ENCODE measurements around the gene LIF.

The LIF gene

DNA sequence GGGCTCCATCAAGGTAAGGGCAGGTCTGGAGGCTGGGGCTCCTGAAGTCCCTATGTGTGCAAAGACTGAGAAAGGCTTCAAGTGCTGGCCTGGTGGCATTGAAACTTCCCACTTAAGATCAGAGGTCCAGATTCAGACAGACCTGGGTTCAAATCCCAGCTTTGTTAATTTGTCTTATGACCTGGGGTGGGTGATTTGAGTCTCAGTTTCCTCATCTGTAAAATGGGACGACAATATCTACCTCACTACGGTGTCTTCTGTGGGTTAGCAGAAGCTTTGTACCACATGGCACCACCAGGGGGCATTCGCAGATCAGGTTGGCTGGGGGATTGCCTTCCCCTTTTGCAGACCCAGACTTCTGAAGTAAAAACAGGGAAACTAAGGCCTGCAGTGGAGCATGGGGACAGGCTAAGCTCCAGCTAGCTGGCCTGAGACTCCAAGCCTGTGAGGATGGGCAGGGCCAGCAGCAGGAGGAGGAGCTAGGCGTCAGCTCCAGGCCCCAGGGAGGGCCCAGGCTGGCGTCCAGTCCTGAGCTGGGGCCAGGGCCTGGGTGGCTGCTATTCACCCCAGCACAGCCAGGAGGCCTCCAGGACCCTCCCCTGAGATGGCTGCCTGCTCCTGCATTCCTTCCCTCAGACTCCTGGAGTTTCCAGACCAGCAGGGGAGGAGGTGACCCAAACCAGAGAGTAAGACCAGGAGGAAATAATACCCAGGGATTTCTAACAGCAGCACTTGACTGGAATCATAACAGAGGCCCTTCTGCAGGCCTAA lies 41.3 kb upstream of the LIF start:
- H3K27me3 Mint-ChIP-seq: no peaks in the 10 kb centered on the region
- H3K9me3 Mint-ChIP-seq: no peaks in the 10 kb centered on the region
- no peaks in the 10 kb centered on the region for H3K36me3 Mint-ChIP-seq (ENCODE audit: low read depth)
- H3K4me3 Mint-ChIP-seq: peak overlapping the region; percentile 76
- peak overlapping the region; percentile 28 for H3K27ac Mint-ChIP-seq
- peaks cover 17% of the 10 kb centered on the region for H3K4me1 Mint-ChIP-seq (ENCODE audit: low read depth)

DNA sequence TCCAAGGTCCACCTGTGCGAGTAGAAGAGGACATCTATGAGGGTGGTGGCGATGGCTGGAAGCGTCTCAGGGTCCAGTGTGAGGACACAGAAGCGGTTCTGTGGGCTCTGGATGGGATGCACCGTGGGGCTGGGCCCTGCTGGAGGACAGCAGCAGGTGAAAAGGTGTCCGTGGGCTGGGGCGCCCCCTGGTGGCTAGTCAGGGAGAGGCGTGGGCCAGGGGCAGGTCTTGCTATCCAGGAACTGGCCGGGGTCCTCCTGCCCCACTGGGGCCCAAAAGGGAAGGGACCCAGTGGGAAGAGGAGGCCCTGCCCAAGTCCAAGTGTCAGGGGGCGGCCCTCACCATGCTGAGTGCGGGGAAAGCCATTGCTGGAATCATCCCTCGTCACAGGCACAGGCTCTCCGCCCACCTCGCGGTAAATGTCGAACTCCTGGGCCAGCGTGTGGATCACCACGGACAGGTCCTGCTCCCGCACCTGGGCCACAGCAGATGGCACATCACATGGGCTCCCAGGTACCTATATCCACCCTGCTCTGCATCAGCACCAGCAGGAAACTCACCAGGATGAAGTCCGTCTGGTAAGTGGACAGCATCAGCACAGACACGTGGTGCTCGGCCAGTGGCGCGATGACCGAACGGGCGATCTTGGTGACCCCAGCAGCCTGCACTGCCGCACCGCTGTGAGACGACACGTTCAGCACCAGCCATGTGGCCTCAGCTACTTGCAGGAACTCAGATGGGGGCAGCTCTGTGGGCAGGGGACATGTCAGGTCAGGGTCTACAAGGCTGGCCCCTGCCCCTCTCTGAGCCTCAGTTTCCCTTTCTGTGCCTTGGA lies 40.5 kb upstream of the LIF start:
- no peaks in the 10 kb centered on the region for H3K27me3 Mint-ChIP-seq
- peaks cover 17% of the 10 kb centered on the region for H3K4me1 Mint-ChIP-seq (ENCODE audit: low read depth)
- H3K27ac Mint-ChIP-seq: no peak overlapping the region
- H3K4me3 Mint-ChIP-seq: no peak overlapping the region
- H3K9me3 Mint-ChIP-seq: no peaks in the 10 kb centered on the region
- no peaks in the 10 kb centered on the region for H3K36me3 Mint-ChIP-seq (ENCODE audit: low read depth)

DNA sequence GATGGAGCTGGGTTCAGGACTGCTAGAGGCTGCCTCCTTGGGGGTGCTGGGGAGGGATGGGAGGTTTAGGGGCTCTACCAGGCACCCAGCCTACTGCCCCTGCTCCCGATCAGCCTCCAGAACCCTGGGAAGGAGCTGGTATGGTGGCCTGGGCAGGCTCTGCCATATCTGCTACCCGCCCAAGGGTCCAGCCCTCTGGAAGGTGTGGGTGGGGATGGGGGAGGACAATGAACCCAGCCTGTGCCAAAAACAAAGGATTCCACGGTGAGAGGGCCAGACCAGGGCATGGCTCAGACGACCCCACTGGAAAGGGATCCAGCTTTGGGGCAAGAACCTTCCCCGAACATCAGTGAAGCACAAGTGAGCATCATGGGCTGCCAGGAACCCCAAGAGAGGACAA lies 39.8 kb upstream of the LIF start:
- Mint-ChIP-seq H3K27me3 (no peaks in the 10 kb centered on the region), H3K27ac (no peak overlapping the region), H3K4me3 (no peak overlapping the region), H3K36me3 (ENCODE audit: low read depth) (no peaks in the 10 kb centered on the region), H3K4me1 (ENCODE audit: low read depth) (peaks cover 17% of the 10 kb centered on the region), H3K9me3 (no peaks in the 10 kb centered on the region)

DNA sequence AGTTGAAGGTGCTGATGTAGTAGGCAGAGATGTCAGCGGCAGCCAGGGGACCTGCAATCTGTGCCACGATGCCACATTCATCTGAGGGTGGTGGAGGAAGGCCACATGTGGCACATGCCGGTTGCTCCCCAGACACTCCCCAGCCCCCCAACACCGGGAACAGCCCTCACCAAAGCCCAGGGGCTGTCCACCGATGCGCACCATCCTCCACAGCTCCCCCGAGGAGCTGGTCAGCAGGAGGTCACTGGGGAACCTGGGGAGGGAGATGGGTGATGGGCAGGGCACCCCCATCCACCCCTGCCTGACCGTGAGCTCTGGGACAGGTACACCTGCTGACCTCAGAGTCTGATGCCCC lies 39.3 kb upstream of the LIF start:
- Mint-ChIP-seq H3K4me3 (no peak overlapping the region), H3K9me3 (no peaks in the 10 kb centered on the region), H3K36me3 (ENCODE audit: low read depth) (no peaks in the 10 kb centered on the region), H3K4me1 (ENCODE audit: low read depth) (peaks cover 17% of the 10 kb centered on the region), H3K27me3 (no peaks in the 10 kb centered on the region), H3K27ac (no peak overlapping the region)

DNA sequence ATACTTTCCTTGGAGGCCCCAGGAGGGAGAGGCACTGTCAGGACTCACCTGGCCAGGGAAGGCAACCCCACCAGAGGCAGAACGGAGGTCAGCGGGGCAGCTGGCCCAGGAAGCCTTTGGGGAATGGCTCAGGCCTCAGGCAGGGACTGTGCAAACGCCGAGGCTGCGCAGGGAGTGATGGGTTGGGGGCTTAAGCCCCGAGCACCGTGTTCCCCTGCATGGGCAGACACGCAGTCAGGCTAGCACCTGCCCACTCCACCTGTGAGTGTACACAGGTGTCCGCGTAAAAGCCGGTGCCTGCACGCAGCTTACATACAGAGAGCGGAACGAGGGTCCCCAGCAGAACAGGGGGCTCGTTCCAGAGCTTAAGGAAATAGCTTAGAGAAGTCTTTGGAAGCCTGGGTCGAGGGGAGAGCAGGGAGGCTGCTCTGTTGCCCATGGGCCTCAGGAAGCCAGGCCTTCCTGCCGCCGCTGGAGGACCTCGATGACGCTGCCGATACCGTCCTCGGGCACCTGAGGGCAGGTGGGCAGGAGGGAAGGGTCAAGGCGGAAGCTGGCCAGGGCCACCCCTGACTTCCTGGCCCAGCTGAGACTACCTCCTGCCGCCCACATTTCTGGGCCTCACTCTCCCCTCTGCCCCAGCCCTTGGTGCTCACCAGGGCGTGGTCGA lies 38.8 kb upstream of the LIF start:
- Mint-ChIP-seq H3K36me3 (ENCODE audit: low read depth) (no peaks in the 10 kb centered on the region), H3K27ac (no peak overlapping the region), H3K9me3 (no peaks in the 10 kb centered on the region), H3K4me3 (no peak overlapping the region), H3K4me1 (ENCODE audit: low read depth) (peaks cover 17% of the 10 kb centered on the region), H3K27me3 (no peaks in the 10 kb centered on the region)

DNA sequence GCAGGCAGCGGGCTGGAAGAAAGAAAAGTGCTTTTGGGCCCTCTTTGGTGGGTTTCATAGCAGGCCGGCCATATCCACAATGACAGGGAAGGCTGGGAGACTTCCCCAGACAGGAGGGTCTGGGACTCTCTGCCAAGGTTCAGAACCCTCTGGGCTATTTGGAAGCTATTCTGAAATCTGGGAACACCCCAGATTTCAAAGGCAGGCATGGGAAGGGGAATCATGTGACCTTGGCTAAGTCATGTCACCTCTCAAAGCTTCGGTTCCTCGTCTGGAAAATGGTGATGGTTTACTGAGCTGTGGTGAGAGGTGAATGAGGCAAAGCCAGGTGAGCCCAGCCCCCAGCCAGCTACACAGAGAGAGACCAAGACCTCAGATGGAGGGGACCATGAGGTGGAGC lies 38.1 kb upstream of the LIF start:
- Mint-ChIP-seq H3K27me3 (no peaks in the 10 kb centered on the region), H3K4me1 (ENCODE audit: low read depth) (peaks cover 12% of the 10 kb centered on the region), H3K9me3 (no peaks in the 10 kb centered on the region), H3K36me3 (ENCODE audit: low read depth) (no peaks in the 10 kb centered on the region), H3K27ac (no peak overlapping the region), H3K4me3 (no peak overlapping the region)

DNA sequence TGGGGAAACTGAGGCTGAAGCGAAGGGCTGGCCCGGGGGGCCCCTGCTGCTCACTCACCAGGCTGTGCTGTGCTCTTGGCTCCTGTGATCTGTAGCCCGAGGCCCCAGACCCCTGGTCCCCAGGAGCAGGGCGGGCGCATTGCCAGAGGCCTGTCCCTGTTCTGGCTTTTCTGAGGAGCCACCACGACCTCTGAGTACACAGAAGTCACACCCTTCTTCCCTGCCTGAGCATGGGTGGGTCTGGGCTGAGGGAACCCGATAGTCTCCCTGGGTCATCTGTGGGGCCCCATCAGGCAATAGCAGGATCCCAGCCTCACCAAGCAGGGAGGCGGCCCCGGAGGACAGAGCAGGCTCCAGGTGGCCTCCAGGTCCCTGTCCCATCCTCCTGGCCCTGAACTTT lies 37.6 kb upstream of the LIF start:
- H3K36me3 Mint-ChIP-seq (ENCODE audit: low read depth): no peaks in the 10 kb centered on the region
- H3K9me3 Mint-ChIP-seq: no peaks in the 10 kb centered on the region
- no peak overlapping the region for H3K4me3 Mint-ChIP-seq
- H3K27me3 Mint-ChIP-seq: no peaks in the 10 kb centered on the region
- H3K27ac Mint-ChIP-seq: no peak overlapping the region
- peaks cover 12% of the 10 kb centered on the region for H3K4me1 Mint-ChIP-seq (ENCODE audit: low read depth)

DNA sequence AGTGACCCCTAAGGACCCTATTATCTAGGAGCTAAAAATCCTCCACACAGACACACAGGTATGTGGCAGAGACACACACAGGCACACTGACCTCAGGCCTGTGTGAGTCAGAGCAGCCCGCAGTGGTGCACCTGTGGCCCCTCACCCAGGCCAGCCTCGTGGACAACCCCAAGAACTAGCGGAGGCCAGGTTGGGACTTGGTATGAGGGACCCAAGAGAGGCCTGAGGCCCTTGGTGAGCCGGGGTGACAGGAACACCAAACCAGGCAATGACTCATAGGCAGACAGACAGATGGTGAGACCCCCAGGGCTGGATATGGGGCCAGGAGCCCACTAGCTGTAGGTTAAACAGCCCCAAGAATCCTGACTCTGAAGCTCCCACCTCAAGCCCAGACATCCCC lies 36.8 kb upstream of the LIF start:
- Mint-ChIP-seq H3K9me3 (no peaks in the 10 kb centered on the region), H3K36me3 (ENCODE audit: low read depth) (no peaks in the 10 kb centered on the region), H3K4me1 (ENCODE audit: low read depth) (peaks cover 15% of the 10 kb centered on the region), H3K27me3 (peaks cover 3% of the 10 kb centered on the region), H3K27ac (no peak overlapping the region), H3K4me3 (no peak overlapping the region)

DNA sequence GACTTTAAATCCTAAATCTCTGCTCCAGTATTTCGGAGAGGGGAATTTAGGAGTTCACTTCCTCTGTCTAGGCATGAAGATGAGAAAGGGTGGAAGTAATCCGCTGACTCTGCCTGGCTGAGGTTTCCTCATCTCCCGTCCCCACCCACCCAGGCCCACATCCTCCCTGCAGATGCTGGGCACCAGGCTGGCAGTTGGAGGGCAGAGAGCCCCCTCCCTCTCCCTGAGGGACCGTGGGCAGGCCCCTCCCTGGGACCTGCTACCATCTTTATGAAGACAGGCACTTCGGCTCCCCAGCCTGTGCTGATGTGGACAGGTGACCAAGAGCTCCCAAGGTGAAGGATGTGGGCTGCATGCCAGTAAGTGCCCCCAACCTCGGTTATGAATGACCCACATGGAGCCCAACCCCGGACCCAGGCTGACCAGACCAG lies 36.1 kb upstream of the LIF start:
- H3K4me3 Mint-ChIP-seq: no peak overlapping the region
- no peaks in the 10 kb centered on the region for H3K9me3 Mint-ChIP-seq
- H3K27ac Mint-ChIP-seq: no peak overlapping the region
- H3K4me1 Mint-ChIP-seq (ENCODE audit: low read depth): peaks cover 15% of the 10 kb centered on the region
- no peaks in the 10 kb centered on the region for H3K36me3 Mint-ChIP-seq (ENCODE audit: low read depth)
- H3K27me3 Mint-ChIP-seq: peaks cover 3% of the 10 kb centered on the region

DNA sequence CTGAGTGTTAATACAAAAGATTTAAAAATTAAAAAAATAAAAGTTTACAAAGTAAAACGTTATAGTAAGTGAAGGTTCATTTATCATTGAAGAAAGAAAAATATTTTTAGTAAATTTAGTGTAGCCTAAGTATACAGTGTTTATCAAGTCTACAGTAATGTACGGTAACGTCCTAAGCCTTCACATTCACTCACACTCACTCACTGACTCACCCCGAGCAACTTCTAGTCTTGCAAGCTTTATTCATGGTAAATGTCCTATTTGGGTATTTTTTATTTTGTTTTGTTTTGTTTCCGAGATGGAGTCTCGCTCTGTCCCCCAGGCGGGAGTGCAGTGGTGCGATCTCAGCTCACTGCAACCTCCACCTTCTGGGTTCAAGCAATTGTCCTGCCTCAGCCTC lies 33.9 kb upstream of the LIF start:
- Mint-ChIP-seq H3K27me3 (peaks cover 3% of the 10 kb centered on the region), H3K36me3 (ENCODE audit: low read depth) (no peaks in the 10 kb centered on the region)

DNA sequence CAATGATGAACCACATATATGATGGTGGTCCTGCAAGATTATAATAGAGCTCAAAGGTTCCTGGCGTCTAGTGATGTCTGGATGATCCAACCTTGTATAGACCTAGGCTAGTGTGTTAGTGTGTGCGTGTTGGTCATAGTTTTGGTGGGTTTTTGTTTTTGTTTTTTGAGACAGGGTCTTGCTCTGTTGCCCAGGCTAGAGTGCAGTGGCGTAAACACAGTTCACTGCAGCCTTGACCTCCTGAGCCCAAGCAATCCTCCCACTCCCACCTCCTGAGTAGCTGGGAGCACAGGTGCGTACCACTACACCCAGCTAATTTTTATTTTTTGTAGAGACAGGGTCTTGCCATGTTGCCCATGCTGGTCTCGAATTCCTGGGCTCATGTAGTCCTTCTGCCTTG lies 33.4 kb upstream of the LIF start:
- H3K27ac Mint-ChIP-seq: no peak overlapping the region
- H3K4me1 Mint-ChIP-seq (ENCODE audit: low read depth): peaks cover 36% of the 10 kb centered on the region
- no peak overlapping the region for H3K4me3 Mint-ChIP-seq
- no peaks in the 10 kb centered on the region for H3K9me3 Mint-ChIP-seq
- H3K36me3 Mint-ChIP-seq (ENCODE audit: low read depth): no peaks in the 10 kb centered on the region
- peaks cover 3% of the 10 kb centered on the region for H3K27me3 Mint-ChIP-seq

More for the DNA sequence above, 33.9 kb upstream of the LIF start:
- no peak overlapping the region for H3K27ac Mint-ChIP-seq
- peaks cover 31% of the 10 kb centered on the region for H3K4me1 Mint-ChIP-seq (ENCODE audit: low read depth)
- H3K9me3 Mint-ChIP-seq: no peaks in the 10 kb centered on the region
- H3K4me3 Mint-ChIP-seq: no peak overlapping the region

DNA sequence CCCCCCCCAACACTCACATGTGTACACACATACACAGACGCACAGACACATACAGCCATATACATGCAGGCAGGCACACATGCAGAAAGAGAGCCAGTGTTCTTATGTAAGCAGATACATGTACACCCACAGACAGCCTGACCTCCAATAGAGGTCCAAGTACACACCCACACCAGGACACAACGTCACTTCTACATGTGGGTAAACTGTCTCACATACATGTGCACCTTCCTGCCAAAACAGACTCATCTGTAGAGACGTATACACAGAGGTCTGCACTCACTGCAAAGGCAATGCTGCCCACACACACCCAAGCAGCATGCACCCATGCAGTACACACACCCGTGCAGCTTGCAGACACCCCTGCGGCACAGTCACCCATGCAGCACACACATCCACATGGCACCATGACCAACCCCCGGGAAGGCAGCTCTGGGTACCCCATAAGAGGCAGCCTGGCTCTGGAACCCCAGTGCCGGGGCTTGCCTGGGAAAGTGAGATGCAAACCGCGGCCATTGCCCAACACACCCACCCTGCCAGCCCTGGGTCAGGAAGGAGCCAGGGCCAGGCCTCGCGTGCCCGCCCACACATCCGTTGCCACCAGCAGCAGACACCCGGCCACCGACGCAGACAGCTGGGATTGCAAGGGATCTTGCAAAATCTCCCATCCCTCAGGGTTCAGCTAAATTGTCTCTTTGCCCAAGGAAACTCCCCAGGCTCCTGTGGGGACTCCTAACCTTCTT lies 32.7 kb upstream of the LIF start:
- no peaks in the 10 kb centered on the region for H3K9me3 Mint-ChIP-seq
- H3K36me3 Mint-ChIP-seq (ENCODE audit: low read depth): no peaks in the 10 kb centered on the region
- H3K4me3 Mint-ChIP-seq: no peak overlapping the region
- H3K27ac Mint-ChIP-seq: no peak overlapping the region
- peaks cover 42% of the 10 kb centered on the region for H3K4me1 Mint-ChIP-seq (ENCODE audit: low read depth)
- peaks cover 3% of the 10 kb centered on the region for H3K27me3 Mint-ChIP-seq

DNA sequence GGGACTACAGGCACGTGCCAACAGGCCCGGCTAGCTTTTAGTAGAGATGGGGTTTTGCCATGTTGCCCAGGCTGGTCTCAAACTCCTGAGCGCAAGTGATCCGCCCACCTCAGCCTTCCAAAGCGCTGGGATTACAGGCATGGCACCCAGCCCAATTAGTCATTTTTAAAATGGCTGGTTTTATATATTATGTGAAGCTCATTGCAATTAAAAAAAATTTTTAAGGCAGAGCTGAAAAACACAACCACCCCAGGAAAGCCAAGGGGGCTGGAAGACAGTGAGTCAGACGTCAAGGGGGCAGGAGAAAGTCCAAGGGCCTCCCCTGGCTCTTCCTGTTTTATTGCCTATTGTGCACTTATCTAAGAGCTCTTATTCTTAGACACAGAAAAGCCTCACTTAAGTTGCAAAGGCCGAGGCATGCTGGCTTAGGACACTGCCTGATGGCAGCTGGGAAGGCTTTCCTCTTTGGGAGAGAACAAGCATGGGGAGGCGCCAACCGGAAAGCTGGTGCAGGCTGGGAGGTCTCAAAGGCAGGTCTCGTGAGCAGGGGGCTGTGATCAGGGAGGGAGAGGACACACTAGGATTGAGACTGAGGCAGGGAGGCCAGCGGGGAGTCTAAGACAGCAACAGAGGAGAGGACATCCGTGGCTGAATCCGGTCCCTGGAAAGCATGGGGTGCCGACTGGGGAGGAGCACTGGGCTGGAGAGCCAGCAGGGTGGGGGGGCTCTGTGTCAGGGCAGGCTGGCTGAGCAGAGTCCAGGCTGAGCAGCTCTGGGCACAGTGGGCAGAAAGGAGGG lies 31.2 kb upstream of the LIF start:
- Mint-ChIP-seq H3K36me3 (ENCODE audit: low read depth) (no peaks in the 10 kb centered on the region), H3K4me3 (no peak overlapping the region), H3K4me1 (ENCODE audit: low read depth) (peaks cover 37% of the 10 kb centered on the region), H3K27ac (no peak overlapping the region), H3K27me3 (peaks cover 3% of the 10 kb centered on the region), H3K9me3 (no peaks in the 10 kb centered on the region)

DNA sequence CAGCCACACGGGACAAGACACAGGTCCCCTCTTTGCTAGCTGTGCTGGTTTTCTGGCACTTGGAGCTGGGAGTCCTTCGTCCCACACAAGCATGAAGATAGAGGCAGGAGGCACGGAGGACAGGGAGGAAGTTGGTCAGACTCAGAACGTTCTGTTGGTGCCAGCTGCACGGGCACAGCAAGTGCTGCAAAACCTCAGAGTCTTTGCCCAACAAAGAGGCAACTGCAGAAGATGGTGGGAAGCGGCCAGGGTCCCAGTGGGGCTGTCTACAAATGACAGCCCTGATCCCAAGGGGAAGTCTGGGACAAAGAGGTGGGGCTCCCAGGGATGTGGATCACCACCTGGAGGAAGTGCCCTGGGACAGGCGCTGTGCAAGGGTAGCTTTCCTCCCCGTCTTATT lies 29.5 kb upstream of the LIF start:
- no peaks in the 10 kb centered on the region for H3K9me3 Mint-ChIP-seq
- peaks cover 5% of the 10 kb centered on the region for H3K36me3 Mint-ChIP-seq (ENCODE audit: low read depth)
- H3K27me3 Mint-ChIP-seq: peaks cover 3% of the 10 kb centered on the region
- H3K4me3 Mint-ChIP-seq: no peak overlapping the region
- H3K27ac Mint-ChIP-seq: peak overlapping the region; percentile 53
- H3K4me1 Mint-ChIP-seq (ENCODE audit: low read depth): peaks cover 37% of the 10 kb centered on the region
